Measurements from ENCODE around the gene NWD2. TPM values are rescaled to one million over a fixed set of nuclear protein-coding genes. Genes with fewer than 3 reads are reported as not detected.

Gene NWD2
- total and polyA plus RNA-seq, 10 donors = 0.05 TPM; not detected in 9

DNA sequence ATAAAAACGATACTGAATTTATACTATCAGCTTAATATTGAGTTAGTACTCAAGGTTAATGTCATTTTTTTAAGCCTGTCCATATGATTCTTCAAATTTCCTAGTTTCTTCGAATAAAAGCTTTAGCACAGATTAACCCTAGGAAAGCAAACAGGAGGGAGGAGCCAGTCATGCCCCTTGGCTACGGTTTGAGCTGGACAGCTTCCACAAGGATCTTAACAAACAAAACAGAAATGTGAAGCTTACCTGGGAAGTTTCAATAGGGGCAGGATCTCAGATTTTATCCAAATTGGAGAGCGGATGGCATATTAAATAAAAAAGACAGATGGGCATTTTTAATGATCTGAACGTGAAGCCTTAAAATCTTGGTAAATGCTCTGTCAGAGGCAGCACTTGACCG is 2.3 kb downstream of the NWD2 start:
- intact Hi-C loops (cut with DNase I; ENCODE audit: low total_unique reads) = no loop called here
- peaks cover 0 to 88% (median 27%) of the 10 kb centered on the region in 7 donors for H3K27me3 ChIP-seq (replicated peaks in 1 of 7)
- 41 to 49% (median 47%) methylated on average over 6 of the region's 6 CpGs for WGBS, 5 donors
- no peak overlapping the region for H3K4me3 ChIP-seq
- no peaks in the 10 kb centered on the region for H3K9me3 ChIP-seq
- peaks cover 0 to 17% (median 8%) of the 10 kb centered on the region in 6 donors for H3K4me1 ChIP-seq
- DNase-seq = no peak
- H3K27ac ChIP-seq = no peak overlapping the region
- TF ChIP-seq POLR2A (IDR thresholded peaks at IDR 0.05) = no peak
- TF ChIP-seq POLR2AphosphoS5 (IDR thresholded peaks at IDR 0.05) = no peak
- no peak for TF ChIP-seq CTCF (IDR thresholded peaks at IDR 0.05 in 8 of 11, conservative IDR thresholded peaks at IDR 0.05 in 3 of 11)
- H3K36me3 ChIP-seq = no peaks in the 10 kb centered on the region

DNA sequence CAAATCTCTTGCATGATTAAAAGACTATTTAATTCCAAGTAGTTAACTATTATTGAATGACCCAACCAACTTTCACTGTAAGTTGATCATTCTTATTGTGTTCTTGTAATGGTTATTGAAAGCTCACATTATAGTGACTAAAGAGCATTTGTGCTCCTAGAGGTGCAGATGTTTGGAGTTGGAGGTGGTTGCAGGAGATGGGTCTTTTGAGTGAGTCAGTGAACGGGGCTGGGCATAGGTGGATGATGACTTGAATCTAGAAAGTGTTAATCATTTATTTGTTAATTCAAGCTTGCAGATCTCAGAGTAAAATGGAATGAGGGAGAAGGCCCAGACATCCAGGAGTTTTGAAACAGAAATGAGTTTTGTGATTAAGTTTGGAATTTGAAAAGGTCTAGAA is 13.7 kb downstream of the NWD2 start:
- no peak for DNase-seq
- intact Hi-C loops (cut with DNase I; ENCODE audit: low total_unique reads) = no loop called here
- H3K27ac ChIP-seq = no peak overlapping the region
- no peaks in the 10 kb centered on the region for H3K27me3 ChIP-seq (replicated peaks in 1 of 7)
- no peak overlapping the region for H3K4me3 ChIP-seq
- WGBS, 5 donors = 65 to 88% (median 71%) methylated on average over 1 of the region's 1 CpG
- TF ChIP-seq POLR2A (IDR thresholded peaks at IDR 0.05) (no peak), CTCF (IDR thresholded peaks at IDR 0.05 in 8 of 11, conservative IDR thresholded peaks at IDR 0.05 in 3 of 11) (no peak), POLR2AphosphoS5 (IDR thresholded peaks at IDR 0.05) (no peak)
- H3K4me1 ChIP-seq = no peaks in the 10 kb centered on the region
- H3K9me3 ChIP-seq = no peaks in the 10 kb centered on the region
- no peaks in the 10 kb centered on the region for H3K36me3 ChIP-seq

- 65 to 83% (median 68%) methylated on average over 3 of the region's 3 CpGs for WGBS, 5 donors
- H3K27me3 ChIP-seq (replicated peaks in 1 of 7) = no peaks in the 10 kb centered on the region
- no peak for DNase-seq
- no peaks in the 10 kb centered on the region for H3K4me1 ChIP-seq
- no peak for TF ChIP-seq POLR2AphosphoS5 (IDR thresholded peaks at IDR 0.05)
- TF ChIP-seq POLR2A (IDR thresholded peaks at IDR 0.05) = no peak
- TF ChIP-seq CTCF (IDR thresholded peaks at IDR 0.05 in 8 of 11, conservative IDR thresholded peaks at IDR 0.05 in 3 of 11) = no peak
- no peaks in the 10 kb centered on the region for H3K36me3 ChIP-seq
- no peak overlapping the region for H3K27ac ChIP-seq
- intact Hi-C loops (cut with DNase I; ENCODE audit: low total_unique reads) = no loop called here
- no peaks in the 10 kb centered on the region for H3K9me3 ChIP-seq
- H3K4me3 ChIP-seq = no peak overlapping the region
These were observed 23.8 kb downstream of the NWD2 start for GRCh38 chr4:37268319-37268718.

GRCh38 chr4:37279121-37279520 is 34.6 kb downstream of the NWD2 start:
- intact Hi-C loops (cut with DNase I; ENCODE audit: low total_unique reads) = no loop called here
- Histone ChIP-seq H3K9me3 (peaks cover 0 to 29% (median 22%) of the 10 kb centered on the region in 8 donors), H3K27ac (no peak overlapping the region), H3K36me3 (no peaks in the 10 kb centered on the region), H3K4me1 (no peaks in the 10 kb centered on the region), H3K27me3 (replicated peaks in 1 of 7) (no peaks in the 10 kb centered on the region), H3K4me3 (no peak overlapping the region)
- no peak for DNase-seq
- WGBS, 5 donors = 82 to 98% (median 91%) methylated on average over 1 of the region's 1 CpG
- no peak for TF ChIP-seq CTCF (IDR thresholded peaks at IDR 0.05 in 8 of 11, conservative IDR thresholded peaks at IDR 0.05 in 3 of 11)
- TF ChIP-seq POLR2AphosphoS5 (IDR thresholded peaks at IDR 0.05) = no peak
- no peak for TF ChIP-seq POLR2A (IDR thresholded peaks at IDR 0.05)

All from spleen (tissue), 11 donors.